KMS-11 (cell line): Measurements from ENCODE around the gene CTIF.

Experiments
- H2AFZ ChIP-seq: fragments of 200-600 bp; sonication (generic); 2 replicates; pipeline ENCODE4 v1.6.1; 2016; ENCODE audit warnings: antibody characterized with exemption, mixed run types, low read depth
- H3K27ac ChIP-seq: fragments of 200-600 bp; sonication (generic); 2 replicates; pipeline ENCODE4 v1.6.1; 2016; ENCODE audit warnings: mild to moderate bottlenecking, mixed run types
- H3K27me3 ChIP-seq: fragments of 200-600 bp; sonication (generic); 2 replicates; pipeline ENCODE4 v1.6.1; 2017; ENCODE audit warnings: mild to moderate bottlenecking, low read depth, mixed run types, moderate library complexity; ENCODE audit not compliant: insufficient read depth
- H3K36me3 ChIP-seq: fragments of 200-600 bp; sonication (generic); 2 replicates; pipeline ENCODE4 v1.6.1; 2017; ENCODE audit warnings: mild to moderate bottlenecking, mixed run types; ENCODE audit not compliant: insufficient read depth
- H3K4me1 ChIP-seq: fragments of 200-600 bp; sonication (generic); 2 replicates; pipeline ENCODE4 v1.6.1; 2016; ENCODE audit warnings: mild to moderate bottlenecking, low read depth, mixed run types; ENCODE audit not compliant: poor library complexity, severe bottlenecking
- H3K4me2 ChIP-seq: fragments of 200-600 bp; sonication (generic); 2 replicates; pipeline ENCODE4 v1.7.0; 2016; ENCODE audit warnings: mild to moderate bottlenecking, mixed run types
- H3K4me3 ChIP-seq: fragments of 200-600 bp; sonication (generic); IDR thresholded peaks from 2 replicates; pipeline ENCODE4 v1.6.1; 2017; ENCODE audit warnings: low read depth, low read length, mixed read lengths; ENCODE audit not compliant: insufficient read depth
- H3K79me2 ChIP-seq: fragments of 200-600 bp; sonication (generic); 2 replicates; pipeline ENCODE4 v1.6.1; 2016; ENCODE audit warnings: low read depth, mixed run types; ENCODE audit not compliant: insufficient read depth
- H3K9ac ChIP-seq: fragments of 200-600 bp; sonication (generic); 2 replicates; pipeline ENCODE4 v1.6.1; 2016; ENCODE audit warnings: mild to moderate bottlenecking, mixed run types
- H4K20me1 ChIP-seq: fragments of 200-600 bp; sonication (generic); 2 replicates; pipeline ENCODE4 v1.6.1; 2016; ENCODE audit warnings: mild to moderate bottlenecking, mixed run types; ENCODE audit not compliant: insufficient read depth
- TF ChIP-seq, protein P1 (sequence below): fragments of 200-600 bp; sonication (generic); conservative IDR thresholded peaks from 2 replicates; pipeline ENCODE4 v1.6.1; 2017; ENCODE audit warnings: low read depth, mild to moderate bottlenecking, antibody characterized with exemption, low read length, moderate library complexity, mixed read lengths

The CTIF gene

GRCh38 chr18:48816554-48816953, 277.7 kb downstream of the CTIF start:
- H3K27ac ChIP-seq: no peak overlapping the region
- H3K27me3 ChIP-seq: no peaks in the 10 kb centered on the region
- H3K9ac ChIP-seq: no peak overlapping the region
- H2AFZ ChIP-seq: no peak overlapping the region
- H4K20me1 ChIP-seq: no peaks in the 10 kb centered on the region
- H3K79me2 ChIP-seq: no peaks in the 10 kb centered on the region
- H3K4me1 ChIP-seq: peaks cover 10% of the 10 kb centered on the region
- H3K36me3 ChIP-seq: no peaks in the 10 kb centered on the region
- TF ChIP-seq, protein P1, sequence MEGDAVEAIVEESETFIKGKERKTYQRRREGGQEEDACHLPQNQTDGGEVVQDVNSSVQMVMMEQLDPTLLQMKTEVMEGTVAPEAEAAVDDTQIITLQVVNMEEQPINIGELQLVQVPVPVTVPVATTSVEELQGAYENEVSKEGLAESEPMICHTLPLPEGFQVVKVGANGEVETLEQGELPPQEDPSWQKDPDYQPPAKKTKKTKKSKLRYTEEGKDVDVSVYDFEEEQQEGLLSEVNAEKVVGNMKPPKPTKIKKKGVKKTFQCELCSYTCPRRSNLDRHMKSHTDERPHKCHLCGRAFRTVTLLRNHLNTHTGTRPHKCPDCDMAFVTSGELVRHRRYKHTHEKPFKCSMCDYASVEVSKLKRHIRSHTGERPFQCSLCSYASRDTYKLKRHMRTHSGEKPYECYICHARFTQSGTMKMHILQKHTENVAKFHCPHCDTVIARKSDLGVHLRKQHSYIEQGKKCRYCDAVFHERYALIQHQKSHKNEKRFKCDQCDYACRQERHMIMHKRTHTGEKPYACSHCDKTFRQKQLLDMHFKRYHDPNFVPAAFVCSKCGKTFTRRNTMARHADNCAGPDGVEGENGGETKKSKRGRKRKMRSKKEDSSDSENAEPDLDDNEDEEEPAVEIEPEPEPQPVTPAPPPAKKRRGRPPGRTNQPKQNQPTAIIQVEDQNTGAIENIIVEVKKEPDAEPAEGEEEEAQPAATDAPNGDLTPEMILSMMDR: no peak
- no peak overlapping the region for H3K4me2 ChIP-seq
- no peak overlapping the region for H3K4me3 ChIP-seq

DNA sequence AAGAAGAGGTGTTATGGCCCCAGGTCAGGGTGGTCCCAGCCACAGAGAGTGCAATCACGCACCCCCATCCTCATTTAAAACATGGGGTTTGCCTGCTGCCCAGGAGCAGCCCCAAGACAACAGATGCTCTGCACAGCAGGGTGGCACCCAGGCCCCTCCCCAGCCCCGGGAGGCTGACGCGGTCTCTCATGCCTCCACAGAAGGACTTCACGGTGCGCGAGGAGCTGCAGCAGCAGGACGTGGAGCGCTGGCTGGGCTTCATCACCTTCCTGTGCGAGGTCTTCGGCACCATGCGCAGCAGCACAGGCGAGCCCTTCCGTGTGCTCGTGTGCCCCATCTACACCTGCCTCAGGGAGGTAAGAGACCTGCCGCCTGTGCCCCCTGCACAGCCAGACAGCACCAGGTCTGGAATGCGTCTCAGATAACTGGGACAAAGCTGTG, 278.2 kb downstream of the CTIF start:
- H3K79me2 ChIP-seq: no peaks in the 10 kb centered on the region
- no peak overlapping the region for H3K4me3 ChIP-seq
- H3K4me2 ChIP-seq: no peak overlapping the region
- no peaks in the 10 kb centered on the region for H3K27me3 ChIP-seq
- H3K36me3 ChIP-seq: no peaks in the 10 kb centered on the region
- no peak overlapping the region for H3K27ac ChIP-seq
- H2AFZ ChIP-seq: no peak overlapping the region
- H3K9ac ChIP-seq: no peak overlapping the region
- H3K4me1 ChIP-seq: peaks cover 10% of the 10 kb centered on the region
- no peaks in the 10 kb centered on the region for H4K20me1 ChIP-seq
- TF ChIP-seq, protein P1: no peak

DNA sequence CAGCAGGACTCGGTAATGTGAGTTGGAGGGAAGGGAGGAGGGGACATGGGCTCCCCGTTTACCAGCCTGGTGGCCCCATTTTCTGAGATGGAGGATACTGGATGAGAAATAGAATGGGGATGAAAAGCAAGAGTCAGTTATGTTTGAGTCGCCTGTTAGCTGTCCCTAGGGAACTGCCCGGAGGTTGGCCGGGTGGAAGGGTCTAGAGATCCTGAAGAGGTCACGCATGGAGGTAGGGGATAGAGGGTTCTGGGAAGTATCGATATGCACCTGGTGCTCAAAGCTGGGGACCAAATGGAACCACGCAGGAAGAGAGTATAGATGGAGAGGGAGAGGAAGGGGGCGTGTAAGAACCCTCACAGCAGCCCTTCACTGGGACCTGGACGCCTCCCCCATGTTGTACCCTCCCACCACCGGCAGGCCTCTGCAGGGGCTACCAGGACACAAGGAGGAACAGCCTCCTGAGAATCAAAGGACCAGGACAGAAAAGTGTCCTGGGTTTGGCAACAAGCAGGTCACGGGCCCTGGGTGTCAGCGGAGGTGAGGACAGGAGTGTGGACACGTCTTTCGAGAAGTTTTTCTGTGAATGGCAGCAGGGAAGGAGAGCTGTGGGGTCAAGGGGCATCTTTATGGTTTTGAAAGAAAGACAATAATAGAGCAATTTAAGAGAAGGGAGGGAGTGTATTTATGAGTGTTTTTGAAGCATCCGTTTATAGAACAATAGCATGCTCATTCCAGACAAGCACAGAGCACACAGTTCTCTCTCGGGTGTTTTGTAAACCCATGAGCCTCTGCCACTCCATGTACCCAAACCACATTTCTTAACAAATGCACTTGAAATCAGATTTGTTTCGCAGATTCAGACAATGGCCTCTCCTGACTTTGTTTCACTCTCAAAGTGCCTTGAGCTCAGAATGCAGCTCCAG, 279.8 kb downstream of the CTIF start:
- H3K4me1 ChIP-seq: peaks cover 7% of the 10 kb centered on the region
- H3K4me3 ChIP-seq: no peak overlapping the region
- H4K20me1 ChIP-seq: no peaks in the 10 kb centered on the region
- H3K9ac ChIP-seq: no peak overlapping the region
- no peak overlapping the region for H3K4me2 ChIP-seq
- no peak overlapping the region for H3K27ac ChIP-seq
- no peaks in the 10 kb centered on the region for H3K79me2 ChIP-seq
- TF ChIP-seq, protein P1: no peak
- no peak overlapping the region for H2AFZ ChIP-seq
- H3K27me3 ChIP-seq: no peaks in the 10 kb centered on the region
- no peaks in the 10 kb centered on the region for H3K36me3 ChIP-seq

- Histone ChIP-seq H3K4me3 (no peak overlapping the region), H3K4me2 (no peak overlapping the region), H3K4me1 (peaks cover under 1% of the 10 kb centered on the region), H3K36me3 (no peaks in the 10 kb centered on the region), H3K79me2 (no peaks in the 10 kb centered on the region), H4K20me1 (no peaks in the 10 kb centered on the region), H3K27ac (no peak overlapping the region), H2AFZ (no peak overlapping the region), H3K27me3 (no peaks in the 10 kb centered on the region), H3K9ac (no peak overlapping the region)
- TF ChIP-seq, protein P1: no peak
Observed at GRCh38 chr18:48819276-48819675, 280.4 kb downstream of the CTIF start.
